AG10803 (cell line): ENCODE results near the gene BCAS1.

Experiments
- DNase-seq: peaks from one replicate; pipeline ENCODE4 v3.0.0; 2010; ENCODE audit warnings: low read depth
- H3K4me3 ChIP-seq: 2 replicates; pipeline ENCODE4 v1.5.1; 2011; ENCODE audit warnings: mild to moderate bottlenecking, low read length, control low read depth
- CTCF ChIP-seq: conservative IDR thresholded peaks from 2 replicates; pipeline ENCODE4 v1.5.1; 2011; ENCODE audit warnings: mild to moderate bottlenecking, low read length, control low read depth, inconsistent platforms

BCAS1 gene

DNA sequence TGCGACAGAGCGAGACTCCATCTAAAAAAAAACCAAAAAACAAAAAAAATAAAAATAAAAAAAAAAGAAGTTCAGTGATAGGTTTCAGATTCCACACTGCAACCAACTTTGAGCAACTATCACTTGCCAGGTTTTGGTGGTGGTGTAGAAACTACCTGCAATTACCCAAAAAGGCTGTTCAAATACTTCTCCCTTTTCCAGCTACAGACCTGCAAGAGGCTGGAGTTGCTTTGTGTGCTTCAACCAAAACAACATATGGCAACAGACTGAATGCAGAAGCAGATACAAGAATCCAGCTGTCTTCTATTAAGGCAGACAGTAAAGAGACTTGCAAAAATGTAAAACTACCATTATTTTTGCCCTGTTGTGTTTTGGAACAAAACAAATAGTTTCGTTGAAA lies 9.3 kb upstream of the BCAS1 start:
- TF ChIP-seq CTCF: no peak
- DNase-seq: peak; percentile 63
- H3K4me3 ChIP-seq: no peak overlapping the region

DNA sequence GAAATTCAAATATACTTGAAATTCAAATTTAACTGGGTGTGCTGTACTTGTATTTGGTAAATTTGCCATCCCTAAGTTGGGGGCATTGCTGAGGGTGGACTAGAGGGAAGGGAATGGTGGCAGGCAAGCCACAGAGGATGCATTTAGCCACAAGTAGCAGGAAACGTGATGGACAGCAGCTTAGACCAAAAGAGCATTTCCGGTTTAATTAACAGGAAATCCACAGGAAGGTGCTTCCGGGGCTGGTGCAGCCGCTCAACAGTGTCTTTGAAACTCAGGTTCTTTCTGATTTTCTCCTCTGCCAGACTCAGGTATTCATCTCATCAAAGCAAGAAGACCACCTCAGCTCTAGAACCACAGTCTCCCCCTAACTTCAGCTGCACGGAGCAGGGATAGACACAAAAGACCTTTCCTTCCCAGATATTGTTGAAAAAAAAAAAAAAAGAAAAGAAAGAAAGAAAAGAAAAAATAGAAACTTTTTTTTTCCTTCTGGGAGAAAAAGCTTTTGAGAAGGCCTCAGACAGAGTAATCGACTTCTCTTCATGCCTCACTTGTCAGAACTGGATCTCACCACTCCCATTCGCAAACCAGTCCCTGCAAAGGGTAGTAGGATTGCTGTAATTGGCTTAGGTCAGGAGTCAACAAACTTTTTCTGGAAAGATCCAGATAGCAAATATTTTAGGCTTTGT lies 8.0 kb upstream of the BCAS1 start:
- no peak for TF ChIP-seq CTCF
- no peak for DNase-seq
- H3K4me3 ChIP-seq: no peak overlapping the region

DNA sequence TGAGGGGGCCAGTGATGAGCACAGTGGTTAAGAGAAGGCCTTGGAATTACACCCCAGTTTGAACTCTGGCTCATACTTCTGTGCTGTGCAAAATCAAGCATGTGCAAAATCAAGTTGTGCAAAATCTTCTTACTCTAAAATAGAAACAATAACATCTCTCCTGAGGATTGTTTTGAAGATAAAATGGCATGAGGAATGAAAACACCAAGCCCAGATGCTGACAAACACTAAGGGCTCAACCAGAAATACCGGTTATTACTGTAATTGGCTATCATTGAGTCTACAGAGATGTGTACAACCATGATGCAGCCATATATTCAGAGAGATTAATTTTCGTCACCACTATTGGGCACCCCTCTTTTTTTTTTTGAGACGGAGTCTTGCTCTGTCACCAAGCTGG lies 5.9 kb upstream of the BCAS1 start:
- H3K4me3 ChIP-seq: no peak overlapping the region
- no peak for DNase-seq
- TF ChIP-seq CTCF: no peak

GRCh38 chr20:54075322-54075721 lies 4.9 kb upstream of the BCAS1 start:
- H3K4me3 ChIP-seq: no peak overlapping the region
- no peak for DNase-seq
- TF ChIP-seq CTCF: no peak

DNA sequence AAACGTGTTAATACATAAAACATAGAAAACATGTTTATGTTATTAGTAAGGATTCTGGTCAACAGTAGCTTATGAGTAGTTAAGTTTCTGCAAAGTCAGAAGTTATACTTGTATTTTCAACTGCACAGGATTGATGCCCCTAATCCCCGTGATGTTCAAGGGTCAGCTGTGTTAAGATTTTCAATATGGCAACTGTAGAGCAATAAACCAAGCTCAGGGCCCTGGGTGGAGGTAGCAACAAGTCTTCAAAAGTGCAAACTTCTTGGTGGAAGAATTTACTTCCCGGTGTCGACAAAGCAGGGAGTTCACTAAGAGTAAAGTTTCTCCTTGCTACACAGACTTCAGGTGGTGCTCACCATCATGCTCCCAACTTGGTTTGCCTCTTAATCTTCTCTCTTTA lies 4.1 kb upstream of the BCAS1 start:
- TF ChIP-seq CTCF: no peak
- DNase-seq: no peak
- H3K4me3 ChIP-seq: no peak overlapping the region

DNA sequence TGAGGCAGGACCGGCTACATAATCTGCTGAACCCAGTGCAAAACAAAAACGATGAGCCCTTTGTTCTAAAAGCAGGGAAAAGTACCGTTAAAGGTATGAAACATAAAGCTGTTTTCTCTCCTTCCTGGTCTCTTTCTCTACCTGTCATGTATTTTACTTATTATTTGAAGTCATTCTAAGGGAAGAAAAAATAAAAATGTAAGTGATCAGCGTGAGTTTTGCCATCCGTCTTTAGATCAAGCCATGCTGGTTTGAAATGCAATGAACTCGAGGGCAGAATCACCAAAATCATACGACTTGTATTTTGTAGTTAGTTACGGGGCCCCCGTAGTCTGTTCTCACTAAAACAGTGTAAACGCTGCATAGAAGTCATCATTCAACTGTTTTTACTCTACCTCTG lies 2.9 kb upstream of the BCAS1 start:
- H3K4me3 ChIP-seq: no peak overlapping the region
- no peak for DNase-seq
- TF ChIP-seq CTCF: no peak

- no peak overlapping the region for H3K4me3 ChIP-seq
- DNase-seq: no peak
- TF ChIP-seq CTCF: no peak
Measured at GRCh38 chr20:54069501-54069971, 858 bp downstream of the BCAS1 start.
